ENCODE measurements around the gene PLOD2. TPM values are rescaled to one million over a fixed set of nuclear protein-coding genes. Genes with fewer than 3 reads are reported as not detected.

The PLOD2 gene
- total RNA-seq, 1 donor from 2014 or later: not detected

DNA sequence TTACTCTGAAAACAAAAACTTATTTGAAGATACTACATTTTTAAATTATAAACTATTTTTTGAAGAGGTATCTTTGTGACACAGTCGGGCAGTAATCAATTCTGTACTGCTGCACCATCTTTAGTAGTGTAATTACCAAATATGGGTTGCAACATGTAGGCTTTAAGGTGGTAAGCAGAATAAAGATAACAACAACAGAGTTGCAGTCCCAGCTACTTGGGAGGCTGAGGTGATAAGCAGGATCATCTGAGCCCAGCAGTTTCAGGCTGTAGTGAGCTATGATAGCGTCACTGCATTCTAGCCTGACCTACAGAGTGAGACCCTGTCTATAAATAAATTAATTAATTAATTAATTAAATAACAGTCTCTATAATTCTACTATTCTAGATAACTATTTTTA lies 6.0 kb downstream of the PLOD2 start:
- ATAC-seq (ENCODE audit: low read depth) (no peak), DNase-seq (no peak)
- peaks cover 13% of the 10 kb centered on the region for H3K27me3 Mint-ChIP-seq
- H3K4me1 Mint-ChIP-seq: peaks cover 3% of the 10 kb centered on the region
- POLR2A ChIA-PET: no interaction called here
- no peak overlapping the region for H3K27ac Mint-ChIP-seq
- intact Hi-C loops (cut with micrococcal nuclease): no loop called here
- H3K36me3 Mint-ChIP-seq (ENCODE audit: low read depth): no peaks in the 10 kb centered on the region
- H3K4me3 Mint-ChIP-seq: no peak overlapping the region
- no peaks in the 10 kb centered on the region for H3K9me3 Mint-ChIP-seq
- TF ChIP-seq, protein P1, sequence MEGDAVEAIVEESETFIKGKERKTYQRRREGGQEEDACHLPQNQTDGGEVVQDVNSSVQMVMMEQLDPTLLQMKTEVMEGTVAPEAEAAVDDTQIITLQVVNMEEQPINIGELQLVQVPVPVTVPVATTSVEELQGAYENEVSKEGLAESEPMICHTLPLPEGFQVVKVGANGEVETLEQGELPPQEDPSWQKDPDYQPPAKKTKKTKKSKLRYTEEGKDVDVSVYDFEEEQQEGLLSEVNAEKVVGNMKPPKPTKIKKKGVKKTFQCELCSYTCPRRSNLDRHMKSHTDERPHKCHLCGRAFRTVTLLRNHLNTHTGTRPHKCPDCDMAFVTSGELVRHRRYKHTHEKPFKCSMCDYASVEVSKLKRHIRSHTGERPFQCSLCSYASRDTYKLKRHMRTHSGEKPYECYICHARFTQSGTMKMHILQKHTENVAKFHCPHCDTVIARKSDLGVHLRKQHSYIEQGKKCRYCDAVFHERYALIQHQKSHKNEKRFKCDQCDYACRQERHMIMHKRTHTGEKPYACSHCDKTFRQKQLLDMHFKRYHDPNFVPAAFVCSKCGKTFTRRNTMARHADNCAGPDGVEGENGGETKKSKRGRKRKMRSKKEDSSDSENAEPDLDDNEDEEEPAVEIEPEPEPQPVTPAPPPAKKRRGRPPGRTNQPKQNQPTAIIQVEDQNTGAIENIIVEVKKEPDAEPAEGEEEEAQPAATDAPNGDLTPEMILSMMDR (IDR thresholded peaks at IDR 0.05): no peak
- CTCF ChIA-PET: no interaction called here

DNA sequence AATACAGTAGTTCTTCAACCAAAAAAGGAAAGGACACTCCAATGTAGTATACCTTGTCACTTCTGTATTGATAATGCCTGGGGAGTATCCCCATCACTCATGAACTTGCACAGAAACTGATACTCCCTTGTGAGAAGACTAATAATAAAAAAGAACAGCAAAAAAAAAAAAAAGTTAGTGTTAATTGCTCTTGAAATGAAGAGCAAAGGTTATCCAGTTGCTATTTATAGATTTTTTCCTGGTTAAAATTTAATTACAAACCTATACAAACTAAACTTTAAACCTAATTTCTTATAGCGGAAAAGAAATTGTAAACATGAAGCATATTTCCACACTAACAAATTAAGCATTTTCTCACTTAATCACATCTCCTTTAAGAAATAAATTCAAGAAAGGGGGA lies 6.7 kb downstream of the PLOD2 start:
- H3K27ac Mint-ChIP-seq: no peak overlapping the region
- TF ChIP-seq, protein P1 (IDR thresholded peaks at IDR 0.05): no peak
- no peaks in the 10 kb centered on the region for H3K4me1 Mint-ChIP-seq
- H3K36me3 Mint-ChIP-seq (ENCODE audit: low read depth): no peaks in the 10 kb centered on the region
- H3K9me3 Mint-ChIP-seq: no peaks in the 10 kb centered on the region
- H3K27me3 Mint-ChIP-seq: peaks cover 10% of the 10 kb centered on the region
- POLR2A ChIA-PET: no interaction called here
- CTCF ChIA-PET: no interaction called here
- no peak overlapping the region for H3K4me3 Mint-ChIP-seq
- intact Hi-C loops (cut with micrococcal nuclease): no loop called here
- DNase-seq (no peak), ATAC-seq (ENCODE audit: low read depth) (no peak)

DNA sequence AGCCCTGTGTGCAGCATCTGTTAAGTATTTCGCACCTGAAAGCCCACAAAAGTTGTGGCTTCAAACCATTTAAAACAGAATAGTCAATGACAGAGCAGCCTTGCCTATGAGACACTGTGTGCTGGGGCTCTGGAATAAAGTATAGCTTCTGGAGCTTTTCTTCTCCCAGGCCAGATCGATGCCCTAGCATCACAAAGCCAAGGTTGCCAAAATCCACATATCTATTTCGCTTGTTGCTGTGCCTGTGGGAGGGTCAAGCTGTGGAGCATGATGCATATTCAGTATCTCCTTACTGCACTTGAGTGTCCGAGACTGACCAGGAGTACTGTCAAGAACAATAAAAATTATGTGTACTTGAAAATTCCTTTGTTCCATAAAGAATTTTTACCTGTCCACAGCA lies 7.6 kb downstream of the PLOD2 start:
- CTCF ChIA-PET: no interaction called here
- ATAC-seq (ENCODE audit: low read depth) (no peak), DNase-seq (no peak)
- H3K27me3 Mint-ChIP-seq: peaks cover 5% of the 10 kb centered on the region
- H3K4me3 Mint-ChIP-seq: no peak overlapping the region
- no peaks in the 10 kb centered on the region for H3K4me1 Mint-ChIP-seq
- POLR2A ChIA-PET: no interaction called here
- intact Hi-C loops (cut with micrococcal nuclease): no loop called here
- no peaks in the 10 kb centered on the region for H3K36me3 Mint-ChIP-seq (ENCODE audit: low read depth)
- TF ChIP-seq, protein P1 (IDR thresholded peaks at IDR 0.05): no peak
- no peak overlapping the region for H3K27ac Mint-ChIP-seq
- H3K9me3 Mint-ChIP-seq: no peaks in the 10 kb centered on the region

DNA sequence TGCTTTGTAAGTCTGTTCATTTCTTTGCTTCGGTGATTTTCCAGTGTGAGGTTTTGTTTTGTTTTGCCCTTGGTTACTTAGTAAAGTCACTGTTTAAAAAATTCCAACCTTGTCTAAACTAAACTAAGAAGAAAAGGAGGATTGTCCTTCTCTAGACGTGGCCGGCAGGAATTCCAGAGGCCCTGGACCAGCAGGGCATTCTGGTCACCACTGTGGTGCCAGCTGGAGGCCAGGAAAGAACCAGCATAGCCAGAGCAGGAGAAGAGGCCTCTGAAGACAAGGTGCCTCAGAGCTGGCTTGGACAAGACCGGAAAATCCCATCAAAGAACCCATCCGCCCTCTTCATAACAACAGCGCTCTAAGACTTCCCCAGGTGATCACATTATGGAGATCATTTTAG lies 8.2 kb downstream of the PLOD2 start:
- H3K4me3 Mint-ChIP-seq: no peak overlapping the region
- H3K4me1 Mint-ChIP-seq: no peaks in the 10 kb centered on the region
- H3K9me3 Mint-ChIP-seq: no peaks in the 10 kb centered on the region
- ATAC-seq (ENCODE audit: low read depth) (no peak), DNase-seq (no peak)
- POLR2A ChIA-PET: no interaction called here
- H3K27me3 Mint-ChIP-seq: peaks cover 5% of the 10 kb centered on the region
- no peak overlapping the region for H3K27ac Mint-ChIP-seq
- H3K36me3 Mint-ChIP-seq (ENCODE audit: low read depth): no peaks in the 10 kb centered on the region
- intact Hi-C loops (cut with micrococcal nuclease): no loop called here
- TF ChIP-seq, protein P1 (IDR thresholded peaks at IDR 0.05): no peak
- CTCF ChIA-PET: no interaction called here

DNA sequence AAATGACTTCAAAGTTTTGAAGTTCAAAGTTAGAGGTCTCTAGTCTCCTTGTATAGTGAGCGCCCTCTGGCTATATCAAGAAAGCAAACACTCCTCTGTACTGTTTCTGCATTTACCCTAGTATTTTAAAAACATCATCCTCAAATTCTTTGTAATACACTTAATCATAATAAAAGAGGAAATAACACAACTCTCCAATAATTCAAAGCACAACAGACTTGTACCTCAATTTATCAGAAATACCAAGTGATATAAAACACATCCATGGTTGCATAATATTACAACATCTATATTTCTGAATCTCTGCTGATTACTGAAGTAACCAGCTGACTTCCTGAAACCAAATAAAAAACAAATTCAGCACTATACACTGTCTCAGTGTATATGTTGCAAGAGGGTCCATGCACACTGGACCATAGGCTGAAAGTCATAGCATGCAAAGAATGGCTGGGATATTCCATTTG lies 12.5 kb downstream of the PLOD2 start:
- no peaks in the 10 kb centered on the region for H3K9me3 Mint-ChIP-seq
- H3K4me1 Mint-ChIP-seq: no peaks in the 10 kb centered on the region
- DNase-seq (no peak), ATAC-seq (ENCODE audit: low read depth) (no peak)
- H3K36me3 Mint-ChIP-seq (ENCODE audit: low read depth): no peaks in the 10 kb centered on the region
- no peaks in the 10 kb centered on the region for H3K27me3 Mint-ChIP-seq
- no peak overlapping the region for H3K4me3 Mint-ChIP-seq
- intact Hi-C loops (cut with micrococcal nuclease): no loop called here
- no peak overlapping the region for H3K27ac Mint-ChIP-seq
- TF ChIP-seq, protein P1 (IDR thresholded peaks at IDR 0.05): no peak
- ChIA-PET POLR2A (no interaction called here), CTCF (no interaction called here)

Measured in activated B cell treated with CpG ODN at 0.5 μM for 24 hours (primary cell).